OCI-LY7 (cell line): ENCODE measurements around the gene TBC1D24. TPM values are rescaled to one million over a fixed set of nuclear protein-coding genes. Genes with fewer than 3 reads are reported as not detected.
A peak's percentile ranks its signal among the peaks of the same experiment; 100 is the strongest.

Experiments
- BruUV-seq: library from RNA; stranded (reverse); fragments of 400-500 nt; replicated peaks from 2 replicates; lab custom pipeline; 2021; lab: Mats Ljungman, UMichigan
- CTCF ChIA-PET: fragments of 300-600 bp; sonication (Branson Sonifier 250); formaldehyde crosslinking; loops from one replicate; lab custom pipeline; 2022; ENCODE audit warnings: antibody characterized with exemption; ENCODE audit not compliant: unreplicated experiment; lab: Charles Lee
- POLR2A ChIA-PET: fragments of 300-600 bp; sonication (Branson Sonifier 250); formaldehyde crosslinking; loops from one replicate; lab custom pipeline; 2022; ENCODE audit warnings: antibody characterized with exemption; lab: Charles Lee
- DNase-seq: peaks from one replicate; pipeline ENCODE4 v3.0.0-alpha.2; 2015; ENCODE audit warnings: low spot score
- H2AFZ ChIP-seq: fragments of 200-600 bp; sonication (generic), shearing (Covaris generic); 2 replicates; pipeline ENCODE4 v1.6.1; 2014; ENCODE audit warnings: mild to moderate bottlenecking, antibody characterized with exemption, low read length, moderate library complexity
- H3K27ac ChIP-seq: fragments of 200-600 bp; sonication (generic); 2 replicates; pipeline ENCODE4 v1.5.1; 2014; ENCODE audit warnings: mixed run types, low read depth, mild to moderate bottlenecking, moderate library complexity, low read length, inconsistent platforms; ENCODE audit not compliant: poor library complexity, severe bottlenecking
- H3K36me3 ChIP-seq: fragments of 200-600 bp; sonication (generic); 2 replicates; pipeline ENCODE4 v1.6.1; 2014; ENCODE audit warnings: mild to moderate bottlenecking, antibody characterized with exemption, low read length, moderate library complexity, mixed read lengths; ENCODE audit not compliant: insufficient read depth
- H3K4me1 ChIP-seq: fragments of 200-600 bp; sonication (generic); 2 replicates; pipeline ENCODE4 v1.5.1; 2014; ENCODE audit warnings: mild to moderate bottlenecking, low read length; ENCODE audit not compliant: insufficient read depth, poor library complexity, severe bottlenecking
- H3K4me2 ChIP-seq: fragments of 200-600 bp; sonication (generic); 2 replicates; pipeline ENCODE4 v1.6.1; 2014; ENCODE audit warnings: mild to moderate bottlenecking, low read length
- H3K4me3 ChIP-seq: fragments of 200-600 bp; sonication (generic); 2 replicates; pipeline ENCODE4 v1.5.1; 2014; ENCODE audit warnings: mild to moderate bottlenecking, low read depth, low read length; ENCODE audit not compliant: poor library complexity, severe bottlenecking
- H3K79me2 ChIP-seq: fragments of 200-600 bp; sonication (generic); 2 replicates; pipeline ENCODE4 v1.6.1; 2016; ENCODE audit warnings: low read depth, mild to moderate bottlenecking, low read length, moderate library complexity, mixed read lengths; ENCODE audit not compliant: insufficient read depth
- H3K9me2 ChIP-seq: fragments of 200-600 bp; sonication (generic); 2 replicates; pipeline ENCODE4 v1.6.1; 2016; ENCODE audit warnings: mild to moderate bottlenecking, low read length, mixed read lengths; ENCODE audit not compliant: insufficient read depth
- H3K9me3 ChIP-seq: fragments of 200-600 bp; sonication (generic); 2 replicates; pipeline ENCODE4 v1.6.1; 2014; ENCODE audit warnings: mild to moderate bottlenecking, mixed run types, low read length, mixed read lengths
- H4K20me1 ChIP-seq: fragments of 200-600 bp; sonication (generic); 2 replicates; pipeline ENCODE4 v1.6.1; 2014; ENCODE audit warnings: mild to moderate bottlenecking, antibody characterized with exemption, low read length, moderate library complexity, mixed read lengths; ENCODE audit not compliant: insufficient read depth
- CTCF ChIP-seq: fragments of 200-600 bp; sonication (generic); conservative IDR thresholded peaks from 2 replicates; pipeline ENCODE4 v1.5.1; 2014; ENCODE audit warnings: mild to moderate bottlenecking, antibody characterized with exemption, low read length, moderate library complexity, mixed read lengths
- EZH2phosphoT487 ChIP-seq: fragments of 200-600 bp; sonication (generic); IDR thresholded peaks from 2 replicates; pipeline ENCODE4 v1.6.1; 2018; ENCODE audit warnings: low read depth, borderline replicate concordance, mild to moderate bottlenecking, mixed run types, antibody characterized with exemption, low read length, moderate library complexity, mixed read lengths
- intact Hi-C: fragments of 100-400 bp; cut with micrococcal nuclease; formaldehyde crosslinking; loops from one replicate; pipeline ENCODE4 v1.10.0; 2022; ENCODE audit not compliant: unreplicated experiment
- total RNA-seq, 2 experiments: library from RNA; depleted of rRNA in 1 of 2; stranded (reverse); fragments of >200 nt in 1 of 2; shearing (Covaris generic) in 1 of 2; gene quantifications; 2 replicates each; pipeline ENCODE4 v1.2.3, GENCODE V29; 2014 to 2022

Gene TBC1D24
- total RNA-seq, 2 experiments from 2014 or later, result 23.4 to 34.7 TPM

GRCh38 chr16:2499890-2500429 is 25.0 kb downstream of the TBC1D24 start:
- TF ChIP-seq CTCF (no peak), EZH2phosphoT487 (no peak)
- BruUV-seq, result no TSS peak
- H3K4me1 ChIP-seq, result peaks cover 10% of the 10 kb centered on the region
- no peak for DNase-seq
- H3K4me3 ChIP-seq, result no peak overlapping the region
- peaks cover 37% of the 10 kb centered on the region for H3K36me3 ChIP-seq
- no peaks in the 10 kb centered on the region for H4K20me1 ChIP-seq
- no peak overlapping the region for H3K4me2 ChIP-seq
- H3K79me2 ChIP-seq, result no peaks in the 10 kb centered on the region
- H2AFZ ChIP-seq, result no peak overlapping the region
- POLR2A ChIA-PET, result no interaction called here
- intact Hi-C loops, result loop anchor here (2.0 kb wide), 1 partner anchor 25 kb away; the partner anchor contains the start of gene TBC1D24
- no peaks in the 10 kb centered on the region for H3K9me3 ChIP-seq
- H3K27ac ChIP-seq, result no peak overlapping the region
- CTCF ChIA-PET, result no interaction called here
- H3K9me2 ChIP-seq, result no peaks in the 10 kb centered on the region

GRCh38 chr16:2500430-2500917 is 25.5 kb downstream of the TBC1D24 start:
- CTCF ChIA-PET, result no interaction called here
- Histone ChIP-seq H4K20me1 (no peaks in the 10 kb centered on the region), H3K27ac (no peak overlapping the region), H3K4me3 (no peak overlapping the region), H3K4me1 (peaks cover 10% of the 10 kb centered on the region), H3K9me2 (no peaks in the 10 kb centered on the region), H3K36me3 (peaks cover 37% of the 10 kb centered on the region), H3K4me2 (no peak overlapping the region), H2AFZ (no peak overlapping the region), H3K9me3 (no peaks in the 10 kb centered on the region), H3K79me2 (no peaks in the 10 kb centered on the region)
- no TSS peak for BruUV-seq
- POLR2A ChIA-PET, result no interaction called here
- no peak for DNase-seq
- intact Hi-C loops, result loop anchor here (2.0 kb wide), 1 partner anchor 26 kb away; the partner anchor contains the start of gene TBC1D24
- no peak for TF ChIP-seq EZH2phosphoT487

DNA sequence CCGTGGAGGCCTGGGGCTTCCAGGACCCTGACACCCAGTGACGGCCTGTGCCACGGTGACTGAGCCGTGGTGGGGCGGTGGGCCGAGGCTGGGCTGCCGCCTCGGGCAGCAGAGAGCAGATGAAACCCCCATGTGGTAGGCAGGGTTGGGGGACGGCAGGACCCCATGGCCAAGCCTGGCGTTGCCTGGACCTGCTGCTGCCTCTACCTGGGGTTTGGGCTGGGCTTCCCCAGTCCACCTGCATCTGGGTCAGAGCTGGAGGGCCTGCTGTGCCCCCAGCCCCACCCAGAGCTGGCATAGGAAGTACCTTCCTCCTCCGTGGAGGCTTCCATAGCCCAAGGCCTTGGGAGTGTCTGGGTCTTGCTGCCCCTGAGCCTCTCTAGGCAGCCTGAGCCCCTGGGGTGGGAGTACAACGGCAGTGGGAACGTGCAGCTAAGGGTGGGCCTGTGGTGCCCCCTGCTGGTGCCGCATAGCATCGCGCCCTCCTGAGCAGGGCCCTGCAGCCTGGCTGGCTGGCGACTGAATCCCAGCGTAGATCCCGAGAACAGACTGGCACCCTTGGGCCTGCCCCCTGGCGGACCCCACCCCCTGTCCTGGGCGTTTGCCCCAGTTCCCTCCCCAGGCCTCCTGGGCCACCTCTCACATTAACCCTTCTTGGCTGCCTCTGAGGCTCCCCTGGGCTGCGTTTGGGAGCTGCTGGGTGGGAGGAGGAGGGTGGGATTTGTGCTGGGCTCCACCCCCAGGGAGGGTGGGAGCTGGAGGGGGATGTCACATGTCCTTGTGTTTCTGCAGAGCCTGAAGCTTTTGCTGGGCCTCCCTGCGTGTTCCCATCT is 26.2 kb downstream of the TBC1D24 start:
- Histone ChIP-seq H3K27ac (no peak overlapping the region), H3K4me1 (peaks cover 10% of the 10 kb centered on the region), H3K36me3 (peaks cover 37% of the 10 kb centered on the region), H3K79me2 (no peaks in the 10 kb centered on the region), H2AFZ (no peak overlapping the region), H4K20me1 (no peaks in the 10 kb centered on the region), H3K4me3 (no peak overlapping the region), H3K4me2 (peak overlapping the region; percentile 44; the same call in 1 of the 2 replicates), H3K9me3 (no peaks in the 10 kb centered on the region), H3K9me2 (no peaks in the 10 kb centered on the region)
- no TSS peak for BruUV-seq
- CTCF ChIA-PET, result no interaction called here
- TF ChIP-seq EZH2phosphoT487 (no peak), CTCF (peak; percentile 98)
- POLR2A ChIA-PET, result interaction anchor here (1.0 kb wide), 1 partner anchor 31 kb away, joined by 3 read pairs; no protein-coding TSS in a partner anchor
- peak; percentile 83 for DNase-seq
- intact Hi-C loops, result loop anchor here (1.0 to 2.0 kb wide), 2 partner anchors 26 to 71 kb away; partner anchors contain the start of gene TBC1D24
